Vagina (tissue), 2 donors: ENCODE results near the gene SP5. TPM values are rescaled to one million over a fixed set of nuclear protein-coding genes. Genes with fewer than 3 reads are reported as not detected.
"Not testable (repeated sequence)": the region's sequence is repeated elsewhere in the genome, so short reads cannot be mapped to it uniquely, and the experiment has no call there.

Source experiments
- DNase-seq, 2 donors: peaks; one replicate each; pipeline ENCODE4 v3.0.0-alpha.2; 2017; ENCODE audit errors: extremely low spot score in 2 of 2
- H3K27ac ChIP-seq: fragments of 200-600 bp; sonication (generic); one replicate; pipeline ENCODE4 v1.5.1; 2019
- H3K27me3 ChIP-seq: fragments of 200-600 bp; sonication (generic); one replicate; pipeline ENCODE4 v1.5.1; 2019
- H3K36me3 ChIP-seq, 2 donors: fragments of 200-600 bp; sonication (generic); one replicate each; pipeline ENCODE4 v1.5.1; 2017 to 2019
- H3K4me1 ChIP-seq: fragments of 200-600 bp; sonication (generic); one replicate; pipeline ENCODE4 v1.5.1; 2019
- H3K4me3 ChIP-seq, 2 donors: fragments of 200-600 bp; sonication (generic); 1 replicate in 1 of 2; 2 replicates in 1 of 2; pipeline ENCODE4 v1.5.1; 2016 to 2019
- H3K9me3 ChIP-seq: fragments of 200-600 bp; sonication (generic); one replicate; pipeline ENCODE4 v1.5.1; 2019
- POLR2A ChIP-seq, 2 donors: fragments of 450-650 bp; IDR thresholded peaks; one replicate each; pipeline ENCODE4 v1.6.1; 2017; ENCODE audit warnings: antibody characterized with exemption in 2 of 2, mild to moderate bottlenecking in 2 of 2, moderate library complexity in 2 of 2
- POLR2AphosphoS5 ChIP-seq, 2 donors: sonication (generic); formaldehyde crosslinking; IDR thresholded peaks; one replicate each; pipeline ENCODE4 v1.9.0; 2017; ENCODE audit warnings: antibody characterized with exemption in 2 of 2, mild to moderate bottlenecking in 2 of 2, low read depth in 1 of 2; ENCODE audit not compliant: insufficient read depth in 1 of 2
- intact Hi-C: fragments of 100-400 bp; cut with DNase I; formaldehyde crosslinking; loops from one replicate; pipeline ENCODE4 v1.15.1; 2023
- total RNA-seq: library from RNA; depleted of rRNA; stranded (reverse); fragments of >200 nt; gene quantifications from one replicate; pipeline ENCODE4 v1.2.3, GENCODE V29; 2016
- TF ChIP-seq, protein P1 (sequence below), 3 experiments: fragments of 450-650 bp in 2 of 3; fragments of 200-600 bp in 1 of 3; sonication (generic) in 1 of 3; IDR thresholded peaks; one replicate each; pipeline ENCODE4 v1.5.1; 2017 to 2019; ENCODE audit warnings: antibody characterized with exemption in 3 of 3, mild to moderate bottlenecking in 2 of 3, moderate library complexity in 2 of 3

Gene SP5
- total RNA-seq, 1 donor from 2014 or later = 1.7 TPM

DNA sequence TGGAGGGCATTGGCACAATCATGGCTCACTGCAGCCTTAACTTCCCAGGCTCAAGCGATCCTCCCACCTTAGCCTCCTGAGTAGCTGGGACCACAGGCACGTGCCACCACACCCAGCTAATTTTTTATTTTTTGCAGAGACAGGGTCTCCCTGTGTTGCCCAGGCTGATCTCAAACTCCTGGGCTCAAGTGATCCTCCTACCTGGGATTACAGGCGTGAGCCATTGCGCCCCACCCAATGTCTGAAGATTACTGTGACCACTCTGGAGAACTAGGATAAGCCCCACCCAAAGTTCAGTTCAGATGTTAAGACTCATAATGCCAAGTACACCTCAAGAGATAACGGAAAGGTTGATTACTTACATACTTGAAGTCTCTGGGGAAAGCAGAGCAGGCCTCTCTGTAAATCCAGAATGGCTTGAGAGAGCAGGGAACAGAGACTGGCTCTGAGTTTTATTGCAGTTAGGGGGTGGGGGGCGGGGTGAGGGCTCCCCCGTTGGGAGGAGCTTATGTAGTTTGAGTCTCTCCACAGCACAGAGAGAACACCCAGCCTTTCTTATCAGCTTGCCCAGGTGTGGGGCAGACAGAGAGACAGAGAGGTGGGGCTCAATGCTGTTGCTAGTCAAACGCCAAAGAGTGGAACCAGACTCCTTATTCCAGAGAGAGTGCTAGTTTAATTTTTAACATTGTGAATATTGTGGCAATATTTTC lies 28.5 kb downstream of the SP5 start:
- DNase-seq = no peak
- no peaks in the 10 kb centered on the region for H3K9me3 ChIP-seq
- no peaks in the 10 kb centered on the region for H3K27me3 ChIP-seq
- no peak for TF ChIP-seq POLR2AphosphoS5 (IDR thresholded peaks at IDR 0.05; ENCODE audit: insufficient read depth in 1 of 2, low read depth in 1 of 2)
- no peak for TF ChIP-seq POLR2A (IDR thresholded peaks at IDR 0.05)
- TF ChIP-seq, protein P1, sequence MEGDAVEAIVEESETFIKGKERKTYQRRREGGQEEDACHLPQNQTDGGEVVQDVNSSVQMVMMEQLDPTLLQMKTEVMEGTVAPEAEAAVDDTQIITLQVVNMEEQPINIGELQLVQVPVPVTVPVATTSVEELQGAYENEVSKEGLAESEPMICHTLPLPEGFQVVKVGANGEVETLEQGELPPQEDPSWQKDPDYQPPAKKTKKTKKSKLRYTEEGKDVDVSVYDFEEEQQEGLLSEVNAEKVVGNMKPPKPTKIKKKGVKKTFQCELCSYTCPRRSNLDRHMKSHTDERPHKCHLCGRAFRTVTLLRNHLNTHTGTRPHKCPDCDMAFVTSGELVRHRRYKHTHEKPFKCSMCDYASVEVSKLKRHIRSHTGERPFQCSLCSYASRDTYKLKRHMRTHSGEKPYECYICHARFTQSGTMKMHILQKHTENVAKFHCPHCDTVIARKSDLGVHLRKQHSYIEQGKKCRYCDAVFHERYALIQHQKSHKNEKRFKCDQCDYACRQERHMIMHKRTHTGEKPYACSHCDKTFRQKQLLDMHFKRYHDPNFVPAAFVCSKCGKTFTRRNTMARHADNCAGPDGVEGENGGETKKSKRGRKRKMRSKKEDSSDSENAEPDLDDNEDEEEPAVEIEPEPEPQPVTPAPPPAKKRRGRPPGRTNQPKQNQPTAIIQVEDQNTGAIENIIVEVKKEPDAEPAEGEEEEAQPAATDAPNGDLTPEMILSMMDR (IDR thresholded peaks at IDR 0.05) = no peak
- H3K4me1 ChIP-seq = no peaks in the 10 kb centered on the region
- no peak overlapping the region for H3K4me3 ChIP-seq
- no peaks in the 10 kb centered on the region for H3K36me3 ChIP-seq
- intact Hi-C loops = no loop called here
- no peak overlapping the region for H3K27ac ChIP-seq

GRCh38 chr2:170744248-170745002 lies 29.3 kb downstream of the SP5 start:
- H3K4me3 ChIP-seq = no peak overlapping the region
- H3K4me1 ChIP-seq = no peaks in the 10 kb centered on the region
- H3K27me3 ChIP-seq = no peaks in the 10 kb centered on the region
- H3K9me3 ChIP-seq = no peaks in the 10 kb centered on the region
- no peak overlapping the region for H3K27ac ChIP-seq
- DNase-seq = no peak
- intact Hi-C loops = no loop called here
- H3K36me3 ChIP-seq = no peaks in the 10 kb centered on the region
- TF ChIP-seq, protein P1 (IDR thresholded peaks at IDR 0.05) = no peak
- no peak for TF ChIP-seq POLR2AphosphoS5 (IDR thresholded peaks at IDR 0.05; ENCODE audit: insufficient read depth in 1 of 2, low read depth in 1 of 2)
- TF ChIP-seq POLR2A (IDR thresholded peaks at IDR 0.05) = no peak

DNA sequence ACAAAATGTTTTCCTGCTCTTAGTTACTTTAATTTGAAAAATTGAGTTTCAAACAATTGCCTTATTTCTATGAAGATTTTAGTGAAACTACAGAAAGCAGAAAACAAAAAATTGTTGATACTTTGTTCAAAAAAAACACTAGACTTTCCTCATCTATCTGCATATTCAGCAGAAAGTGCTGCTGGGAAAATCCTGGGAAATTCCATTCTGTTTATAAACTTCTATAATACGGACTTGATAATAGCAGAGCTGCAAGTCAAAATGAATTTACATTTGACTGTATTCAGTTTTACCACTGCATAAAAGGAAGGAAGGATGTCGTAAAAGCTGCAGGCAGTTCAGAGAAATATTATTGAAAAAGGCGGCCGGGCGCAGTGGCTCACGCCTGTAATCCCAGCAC lies 30.2 kb downstream of the SP5 start:
- Histone ChIP-seq H3K9me3 (no peaks in the 10 kb centered on the region), H3K36me3 (no peaks in the 10 kb centered on the region), H3K4me3 (no peak overlapping the region), H3K27ac (no peak overlapping the region), H3K27me3 (no peaks in the 10 kb centered on the region), H3K4me1 (no peaks in the 10 kb centered on the region)
- intact Hi-C loops = no loop called here
- no peak for DNase-seq
- TF ChIP-seq POLR2A (IDR thresholded peaks at IDR 0.05) (no peak), POLR2AphosphoS5 (IDR thresholded peaks at IDR 0.05; ENCODE audit: insufficient read depth in 1 of 2, low read depth in 1 of 2) (no peak)
- TF ChIP-seq, protein P1 (IDR thresholded peaks at IDR 0.05) = no peak

DNA sequence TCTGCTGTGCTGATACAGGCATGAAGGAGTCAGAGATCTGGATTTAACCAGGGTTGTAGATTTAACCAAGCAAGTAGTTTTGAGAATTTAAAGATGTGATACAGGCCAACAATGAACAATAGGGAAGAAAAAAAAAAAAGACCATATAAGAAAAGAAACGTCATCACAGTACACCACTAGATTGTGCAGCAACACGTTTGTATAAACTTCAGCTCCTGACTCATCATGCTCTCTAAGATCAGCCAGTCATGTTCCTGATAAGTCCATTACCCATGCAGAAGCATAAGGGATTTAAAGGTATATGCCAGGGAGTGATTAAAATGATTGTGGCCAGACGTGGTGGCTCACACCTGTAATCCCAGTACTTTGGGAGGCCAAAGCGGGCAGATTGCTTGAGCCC lies 32.8 kb downstream of the SP5 start:
- H3K27me3 ChIP-seq = no peaks in the 10 kb centered on the region
- no peak overlapping the region for H3K4me3 ChIP-seq
- no peaks in the 10 kb centered on the region for H3K4me1 ChIP-seq
- intact Hi-C loops = no loop called here
- no peak for DNase-seq
- H3K36me3 ChIP-seq = no peaks in the 10 kb centered on the region
- no peak overlapping the region for H3K27ac ChIP-seq
- no peaks in the 10 kb centered on the region for H3K9me3 ChIP-seq
- no peak for TF ChIP-seq POLR2A (IDR thresholded peaks at IDR 0.05)

DNA sequence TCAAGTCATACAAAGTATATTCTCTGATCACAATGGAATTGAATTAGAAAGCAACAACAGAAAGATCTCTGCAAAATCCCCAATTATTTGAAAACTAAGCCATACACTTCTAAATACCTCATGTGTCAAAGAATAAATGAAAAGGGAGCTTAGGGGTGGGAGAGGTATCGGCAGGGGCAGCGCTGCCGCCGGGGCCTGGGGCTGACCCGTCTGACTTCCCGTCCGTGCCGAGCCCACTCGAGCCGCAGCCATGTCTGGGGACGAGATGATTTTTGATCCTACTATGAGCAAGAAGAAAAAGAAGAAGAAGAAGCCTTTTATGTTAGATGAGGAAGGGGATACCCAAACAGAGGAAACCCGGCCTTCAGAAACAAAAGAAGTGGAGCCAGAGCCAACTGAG lies 36.4 kb downstream of the SP5 start:
- H3K27ac ChIP-seq, intact Hi-C loops, H3K36me3 ChIP-seq, DNase-seq, H3K9me3 ChIP-seq, H3K4me3 ChIP-seq, H3K4me1 ChIP-seq, H3K27me3 ChIP-seq: not testable (repeated sequence)

DNA sequence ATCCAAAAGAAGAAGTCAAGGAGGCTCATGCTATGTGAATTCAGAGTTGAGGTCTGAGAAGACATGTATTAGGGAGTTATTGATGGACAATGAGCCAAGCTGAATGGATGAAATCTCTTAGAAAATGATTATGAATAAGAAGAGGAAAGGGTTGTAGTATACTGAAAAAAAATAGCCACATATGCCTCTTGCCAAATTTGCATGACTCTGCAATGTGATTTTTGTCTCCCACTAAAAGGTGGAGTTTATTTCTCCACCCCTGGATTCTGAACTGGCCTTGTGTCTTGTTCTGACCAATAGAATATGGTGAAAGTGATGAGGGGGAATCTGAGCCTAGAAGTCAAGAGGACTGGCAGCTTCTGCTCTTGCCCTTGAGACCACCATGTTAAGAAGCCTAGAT lies 46.4 kb downstream of the SP5 start:
- TF ChIP-seq POLR2AphosphoS5 (IDR thresholded peaks at IDR 0.05; ENCODE audit: insufficient read depth in 1 of 2, low read depth in 1 of 2) = no peak
- TF ChIP-seq POLR2A (IDR thresholded peaks at IDR 0.05) = no peak
- TF ChIP-seq, protein P1 (IDR thresholded peaks at IDR 0.05) = no peak
- no peak for DNase-seq
- Histone ChIP-seq H3K27ac (no peak overlapping the region), H3K36me3 (no peaks in the 10 kb centered on the region), H3K4me1 (no peaks in the 10 kb centered on the region), H3K27me3 (no peaks in the 10 kb centered on the region), H3K9me3 (no peaks in the 10 kb centered on the region), H3K4me3 (no peak overlapping the region)
- intact Hi-C loops = no loop called here
